Activated T-helper 1 cell treated with Interleukin-2 at 50 U/mL for 16 hours (primary cell): ENCODE data around the gene PNPLA3.

Experiments
- DNase-seq: peaks from one replicate; pipeline ENCODE4 v3.0.0-alpha.2; 2020; ENCODE audit warnings: low read depth

Gene PNPLA3

DNA sequence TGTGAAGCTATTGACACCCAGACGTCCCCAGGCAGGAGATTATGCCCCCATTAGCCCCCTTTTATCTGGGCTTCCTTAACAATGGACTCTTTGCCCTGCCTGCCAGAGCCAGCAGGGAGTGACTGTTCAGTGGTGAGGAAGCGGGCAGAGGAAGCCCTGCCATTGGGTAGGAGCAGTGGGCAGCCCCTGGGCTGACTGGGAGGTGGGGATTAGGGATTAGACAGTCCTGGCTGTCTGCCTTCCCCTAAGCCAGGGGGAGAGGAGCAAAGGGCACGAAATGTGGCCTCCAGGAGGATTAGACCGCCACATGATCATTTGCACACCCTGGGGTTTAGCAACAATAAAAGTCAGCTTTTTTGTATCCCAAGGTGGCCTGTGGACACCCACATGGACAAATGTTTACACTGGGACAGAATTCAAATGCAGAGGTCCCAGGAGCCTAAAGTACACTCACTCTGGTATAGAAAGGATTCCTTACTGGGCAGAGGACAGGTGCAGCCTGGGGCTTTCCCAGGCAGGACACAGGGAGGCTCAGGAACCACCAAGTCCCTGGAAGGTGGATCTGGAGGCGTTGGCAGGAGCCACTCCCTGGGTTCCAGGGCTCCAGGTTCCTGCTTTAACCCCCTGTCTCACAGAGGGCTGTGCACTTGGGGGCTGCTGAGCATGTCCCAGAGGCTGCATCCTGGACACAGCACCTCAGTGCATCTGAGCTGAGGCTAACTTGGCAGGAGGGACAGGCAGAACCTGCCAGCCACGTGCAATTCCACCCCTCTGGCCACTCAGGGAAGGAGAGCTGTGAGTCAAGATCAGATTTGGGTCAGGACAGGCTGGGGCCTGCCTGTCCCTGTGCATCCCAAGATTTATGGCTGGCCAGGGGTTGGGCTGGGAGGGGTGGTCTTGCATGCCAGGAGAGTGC, 2.1 kb downstream of the PNPLA3 start:
- DNase-seq: no peak

- no peak for DNase-seq
Observed at GRCh38 chr22:43926349-43926710, 2.7 kb downstream of the PNPLA3 start.

DNA sequence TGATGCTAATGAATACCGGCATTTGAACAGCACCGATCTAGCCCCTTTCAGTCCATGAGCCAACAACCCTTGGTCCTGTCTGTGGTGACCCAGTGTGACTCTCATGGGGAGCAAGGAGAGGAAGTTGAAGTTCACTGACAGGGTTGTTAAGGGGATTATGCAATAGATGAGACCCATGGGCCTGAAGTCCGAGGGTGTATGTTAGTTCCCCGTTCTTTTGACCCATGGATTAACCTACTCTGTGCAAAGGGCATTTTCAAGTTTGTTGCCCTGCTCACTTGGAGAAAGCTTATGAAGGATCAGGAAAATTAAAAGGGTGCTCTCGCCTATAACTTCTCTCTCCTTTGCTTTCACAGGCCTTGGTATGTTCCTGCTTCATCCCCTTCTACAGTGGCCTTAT, 4.9 kb downstream of the PNPLA3 start:
- no peak for DNase-seq

DNA sequence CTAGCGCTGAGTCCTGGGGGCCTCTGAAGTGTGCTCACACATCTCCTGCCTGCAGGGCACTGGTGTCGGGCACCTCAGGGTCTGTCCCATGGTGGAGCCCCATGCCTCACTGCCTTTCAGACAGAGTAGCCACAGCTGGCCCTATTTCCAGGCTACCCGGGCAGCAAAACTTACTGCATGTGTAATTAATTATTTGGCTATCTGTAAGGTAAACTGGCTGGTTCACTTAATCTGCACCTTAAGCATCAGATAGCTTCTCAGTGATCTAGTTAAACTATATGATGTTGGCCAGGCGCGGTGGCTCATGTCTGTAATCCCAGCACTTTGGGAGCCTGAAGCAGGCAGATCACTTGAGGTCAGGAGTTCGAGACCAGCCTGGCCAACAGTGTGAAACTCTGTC, 5.3 kb downstream of the PNPLA3 start:
- DNase-seq: no peak

DNA sequence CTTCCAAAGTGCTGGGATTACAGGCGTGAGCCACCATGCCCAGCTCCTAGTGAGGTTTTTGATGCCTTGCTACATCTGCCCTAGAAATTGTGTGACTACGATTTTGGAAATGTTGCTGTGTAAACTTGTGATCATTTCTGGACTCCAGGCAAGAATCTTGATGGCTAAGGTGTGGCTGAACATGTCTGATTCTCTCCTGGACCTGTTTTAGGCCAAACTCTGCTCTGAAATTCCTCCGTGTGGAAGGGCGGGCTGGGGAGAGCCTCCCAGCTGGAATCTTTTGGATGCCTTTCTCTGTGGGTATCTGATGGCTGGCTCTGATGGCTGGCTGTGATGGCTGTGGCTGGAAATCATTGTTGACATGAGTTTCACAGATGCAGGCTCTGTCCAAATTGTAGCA, 8.2 kb downstream of the PNPLA3 start:
- no peak for DNase-seq

GRCh38 chr22:43941449-43941848, 17.8 kb downstream of the PNPLA3 start:
- DNase-seq: no peak

GRCh38 chr22:43944670-43945430, 21.2 kb downstream of the PNPLA3 start:
- DNase-seq: no peak

GRCh38 chr22:43945632-43946383, 22.2 kb downstream of the PNPLA3 start:
- DNase-seq: peak; percentile 33

DNA sequence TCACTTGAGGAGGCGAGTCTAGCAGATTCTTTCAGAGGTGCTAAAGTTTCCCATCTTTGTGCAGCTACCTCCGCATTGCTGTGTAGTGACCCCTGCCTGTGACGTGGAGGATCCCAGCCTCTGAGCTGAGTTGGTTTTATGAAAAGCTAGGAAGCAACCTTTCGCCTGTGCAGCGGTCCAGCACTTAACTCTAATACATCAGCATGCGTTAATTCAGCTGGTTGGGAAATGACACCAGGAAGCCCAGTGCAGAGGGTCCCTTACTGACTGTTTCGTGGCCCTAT, 22.7 kb downstream of the PNPLA3 start:
- DNase-seq: no peak

DNA sequence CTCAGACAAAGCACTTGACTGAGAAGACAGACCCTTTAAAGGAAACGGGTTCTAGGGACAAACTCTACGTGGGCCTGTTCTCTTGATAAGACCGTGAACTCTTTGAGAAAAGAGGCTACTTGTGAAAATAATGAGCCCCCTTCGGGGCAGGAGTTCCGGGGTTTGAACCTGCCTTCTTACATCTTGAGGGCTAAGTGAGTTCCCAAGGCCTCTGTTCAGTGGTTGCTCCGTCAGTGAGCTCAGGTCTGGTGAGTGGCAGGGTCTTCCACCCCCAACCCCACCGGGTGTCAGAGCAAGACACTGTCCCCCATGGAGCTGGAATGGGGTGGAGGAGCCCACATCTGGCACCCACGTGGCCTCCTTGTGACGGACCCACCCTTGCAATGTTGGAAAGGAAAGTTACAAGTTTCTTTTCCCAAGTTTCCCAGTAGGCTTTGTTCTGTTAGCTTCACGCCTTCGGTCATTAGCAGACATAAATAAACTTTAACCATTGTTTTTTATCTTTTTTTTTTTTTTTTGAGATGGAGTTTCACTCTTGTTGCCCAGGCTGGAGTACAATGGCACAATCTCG, 25.3 kb downstream of the PNPLA3 start:
- DNase-seq: no peak

DNA sequence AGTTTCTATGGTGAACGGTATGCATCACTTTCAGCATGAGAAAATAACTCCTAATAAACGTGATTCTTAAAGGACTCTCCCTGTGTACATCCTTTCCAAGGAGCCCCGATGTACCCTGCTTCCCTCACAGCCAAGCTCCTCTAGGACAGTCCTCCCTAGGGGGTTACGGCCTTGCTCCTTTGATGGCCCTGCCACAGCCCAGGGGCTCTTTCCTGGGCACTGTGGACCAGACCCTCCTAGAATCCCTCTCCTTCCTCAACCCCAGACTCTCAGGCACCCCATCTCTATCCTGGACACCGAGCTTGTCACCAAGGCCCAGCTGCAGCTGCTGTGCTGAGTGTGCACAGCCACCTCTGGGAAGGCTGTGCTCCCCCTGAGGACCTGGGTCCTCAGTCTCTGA, 27.8 kb downstream of the PNPLA3 start:
- DNase-seq: no peak

DNA sequence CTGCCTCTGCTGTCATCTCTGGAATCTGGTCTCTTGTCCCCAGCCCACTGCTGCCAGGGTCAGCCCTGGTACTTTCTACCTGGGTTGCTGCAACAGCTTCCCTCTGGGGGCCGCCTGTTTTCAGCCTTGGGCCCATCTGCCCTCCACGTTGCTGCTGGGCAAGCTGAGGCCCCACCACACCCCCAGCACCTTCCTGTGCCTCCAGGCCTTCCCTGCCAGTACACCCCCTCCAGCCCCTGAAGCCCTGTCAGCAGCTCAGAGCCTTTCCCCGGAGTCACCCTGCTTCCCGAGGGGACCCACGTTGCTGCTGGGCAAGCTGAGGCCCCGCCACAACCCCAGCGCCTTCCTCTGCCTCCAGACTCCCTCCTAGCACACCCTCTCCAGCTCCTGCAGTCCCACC, 28.4 kb downstream of the PNPLA3 start:
- DNase-seq: no peak

- DNase-seq: no peak
Observed at GRCh38 chr22:43953988-43954785, 30.6 kb downstream of the PNPLA3 start.

DNA sequence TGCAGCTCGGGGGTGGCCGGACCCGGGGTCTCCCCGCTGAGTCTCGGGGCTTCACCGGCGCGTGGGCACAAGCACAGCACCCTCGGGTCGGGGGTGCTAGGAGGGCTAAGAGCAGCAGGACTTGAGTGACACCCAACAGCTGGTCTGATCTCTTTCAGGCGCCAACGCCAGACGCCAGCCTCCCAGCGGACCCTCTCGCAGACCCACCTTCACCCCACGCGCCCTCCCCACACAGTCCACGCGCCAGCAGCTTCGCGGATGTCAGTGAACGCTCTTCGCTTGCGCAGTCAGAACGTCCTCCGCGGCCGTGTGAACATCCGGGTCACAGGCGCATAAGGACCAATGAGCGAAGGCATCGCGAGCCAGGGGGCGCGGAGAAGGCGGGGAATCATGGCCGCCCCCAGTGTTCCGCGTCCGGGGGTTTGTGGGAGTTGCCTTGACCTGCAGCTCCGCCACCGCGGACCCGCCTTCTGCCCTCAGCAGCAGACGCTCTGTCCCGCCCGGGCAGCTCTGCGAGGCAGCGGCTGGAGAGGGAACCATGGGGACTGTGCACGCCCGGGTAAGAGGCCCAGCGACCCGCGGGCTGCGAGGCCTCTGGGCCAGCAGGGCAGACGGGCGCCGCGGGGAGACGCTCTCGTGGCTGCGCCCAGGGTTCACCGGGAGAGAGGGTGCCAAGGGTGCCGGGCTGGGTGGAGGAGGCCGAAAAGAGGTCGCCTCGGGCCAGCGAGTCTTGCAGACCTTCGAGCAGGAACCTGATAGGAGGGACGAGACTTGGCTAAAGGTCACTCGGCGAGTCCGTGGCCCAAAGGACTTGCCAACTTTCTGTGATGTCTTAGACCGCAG, 31.7 kb downstream of the PNPLA3 start, which contains the start of gene SAMM50:
Gene SAMM50, plus strand, starts transcription at position 403 of the 843 bp plus-strand sequence. Its CDS starts 136 bp downstream, at position 539.
- DNase-seq: peak; percentile 83

- no peak for DNase-seq
Observed at GRCh38 chr22:43955883-43956782, 32.5 kb downstream of the PNPLA3 start.

DNA sequence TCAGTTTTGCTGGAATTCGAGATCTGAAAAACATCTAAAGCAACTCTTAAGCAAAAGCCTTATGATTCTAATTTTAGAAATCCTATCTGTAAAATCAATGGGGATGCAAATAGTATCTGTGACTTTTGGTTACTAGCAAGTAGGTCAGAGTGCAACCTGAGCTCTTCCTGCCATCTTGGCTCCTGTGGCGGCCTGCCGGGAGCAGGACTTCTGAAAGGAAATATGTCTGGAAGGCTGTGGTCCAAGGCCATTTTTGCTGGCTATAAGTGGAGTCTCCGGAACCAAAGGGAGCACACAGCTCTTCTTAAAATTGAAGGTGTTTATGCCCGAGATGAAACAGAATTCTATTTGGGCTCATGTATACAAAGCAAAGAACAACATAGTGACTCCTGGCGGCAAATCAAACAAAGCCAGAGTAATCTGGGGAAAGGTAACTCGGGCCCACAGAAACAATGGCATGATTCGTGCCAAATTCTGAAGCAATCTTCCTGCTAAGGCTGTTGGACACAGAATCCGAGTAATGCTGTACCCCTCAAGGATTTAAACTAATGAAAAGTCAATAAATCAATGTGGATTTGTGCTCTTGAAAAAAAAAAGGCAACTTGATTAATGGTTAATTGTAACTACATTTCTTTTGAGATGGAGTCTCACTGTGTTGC, 33.3 kb downstream of the PNPLA3 start:
- no peak for DNase-seq

DNA sequence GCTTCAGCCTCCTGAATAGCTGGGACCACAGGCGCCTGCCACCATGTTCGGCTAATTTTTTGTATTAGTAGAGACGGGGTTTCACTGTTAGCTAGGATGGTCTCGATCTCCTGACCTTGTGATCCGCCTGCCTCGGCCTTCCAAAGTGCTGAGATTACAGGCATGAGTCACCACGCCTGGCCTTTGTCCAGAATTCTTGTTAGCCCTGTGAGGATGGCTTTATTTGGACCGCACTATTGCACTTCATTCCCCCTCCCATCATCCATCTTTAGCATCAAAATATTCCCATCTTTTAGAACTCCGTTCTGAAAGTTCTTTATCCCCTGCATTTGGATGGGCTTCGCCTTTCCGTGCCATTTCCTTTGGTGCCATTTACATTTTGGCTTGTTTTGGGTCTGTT, 34.3 kb downstream of the PNPLA3 start:
- DNase-seq: no peak

- DNase-seq: no peak
Observed at GRCh38 chr22:43964314-43964857, 40.8 kb downstream of the PNPLA3 start.

DNA sequence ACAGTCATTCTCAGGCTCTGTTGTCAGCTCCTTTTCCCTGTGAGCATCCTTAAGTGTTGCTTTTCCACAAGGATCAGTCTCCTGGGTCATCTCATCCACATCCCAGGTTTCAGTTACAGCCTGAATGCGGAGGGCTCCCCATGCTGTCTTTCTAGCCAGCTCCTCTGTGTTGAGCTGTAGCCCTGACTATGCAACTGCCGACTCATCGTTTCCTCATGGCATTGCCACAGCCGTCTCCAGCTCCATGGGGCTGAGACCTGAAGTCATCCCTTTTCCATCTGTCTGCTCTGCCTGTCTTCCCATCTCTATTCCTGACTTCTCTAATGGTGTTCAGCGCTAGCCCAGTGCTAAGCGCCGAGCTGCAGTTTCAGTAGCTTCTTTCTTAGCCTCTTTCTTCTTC, 43.5 kb downstream of the PNPLA3 start:
- no peak for DNase-seq
